Measurements from ENCODE around the gene ACTR6.
"Not testable (repeated sequence)": the region's sequence is repeated elsewhere in the genome, so short reads cannot be mapped to it uniquely, and the experiment has no call there.

Gene ACTR6

GRCh38 chr12:100222173-100222572 is 21.6 kb downstream of the ACTR6 start:
- not testable (repeated sequence) for DNase-seq

- DNase-seq: no peak
Measured at GRCh38 chr12:100225491-100225890, 24.9 kb downstream of the ACTR6 start.

- DNase-seq: no peak
Measured at GRCh38 chr12:100229036-100229635, 28.5 kb downstream of the ACTR6 start.

GRCh38 chr12:100229876-100230275 is 29.3 kb downstream of the ACTR6 start:
- no peak for DNase-seq

GRCh38 chr12:100231873-100232272 is 31.3 kb downstream of the ACTR6 start:
- DNase-seq: not testable (repeated sequence)

GRCh38 chr12:100234166-100234565 is 33.6 kb downstream of the ACTR6 start:
- DNase-seq: no peak

- no peak for DNase-seq
Measured at GRCh38 chr12:100234591-100235304, 34.1 kb downstream of the ACTR6 start.

- DNase-seq: no peak
Measured at GRCh38 chr12:100238801-100239200, 38.2 kb downstream of the ACTR6 start.

- DNase-seq: no peak
Measured at GRCh38 chr12:100239589-100239988, 39.0 kb downstream of the ACTR6 start.

GRCh38 chr12:100243137-100243536 is 42.5 kb downstream of the ACTR6 start:
- no peak for DNase-seq

GRCh38 chr12:100247765-100248164 is 47.1 kb downstream of the ACTR6 start:
- no peak for DNase-seq

GRCh38 chr12:100248886-100249285 is 48.3 kb downstream of the ACTR6 start:
- no peak for DNase-seq

- no peak for DNase-seq
Measured at GRCh38 chr12:100249941-100250340, 49.3 kb downstream of the ACTR6 start.

- DNase-seq: no peak
Measured at GRCh38 chr12:100251917-100252316, 51.3 kb downstream of the ACTR6 start.

- DNase-seq: no peak
Measured at GRCh38 chr12:100253437-100253836, 52.8 kb downstream of the ACTR6 start.

GRCh38 chr12:100254876-100255275 is 54.3 kb downstream of the ACTR6 start:
- DNase-seq: no peak

GRCh38 chr12:100258127-100258526 is 57.5 kb downstream of the ACTR6 start:
- DNase-seq: no peak

GRCh38 chr12:100263131-100263530 is 62.5 kb downstream of the ACTR6 start:
- no peak for DNase-seq

GRCh38 chr12:100265107-100265506 is 64.5 kb downstream of the ACTR6 start:
- not testable (repeated sequence) for DNase-seq

- DNase-seq: no peak
Measured at GRCh38 chr12:100265732-100266584, 65.3 kb downstream of the ACTR6 start.

GRCh38 chr12:100266585-100266834 is 65.9 kb downstream of the ACTR6 start:
- peak; percentile 73 for DNase-seq

- peak; percentile 76 for DNase-seq
Measured at GRCh38 chr12:100266835-100267602, 66.4 kb downstream of the ACTR6 start, which contains the start of the genes DEPDC4 and SCYL2. TSS of gene DEPDC4 (minus strand) at chr12:100267079. CDS start at chr12:100267076, 3 bp downstream. TSS of gene SCYL2 (plus strand) at chr12:100267177. CDS start at chr12:100282971, 15,794 bp downstream.
